SK-N-SH treated with all-trans-retinoic acid at 6 μM for 48 hours (cell line): ENCODE data around the gene ARHGAP15.

Experiments used
- ATAC-seq: fragments of 200-7000 bp; cut with Tn5 transposase; 3 replicates; pipeline ENCODE4 v1.9.1; 2020; ENCODE audit warnings: mild to moderate bottlenecking, moderate library complexity
- ARNTL ChIP-seq: fragments of 450-650 bp; formaldehyde crosslinking; IDR thresholded peaks from 2 replicates; pipeline ENCODE4 v1.5.0; 2020; ENCODE audit warnings: low read depth, mild to moderate bottlenecking, moderate library complexity, borderline replicate concordance
- BACH2 ChIP-seq: fragments of 250-450 bp; sonication (Bioruptor Pico); IDR thresholded peaks from 2 replicates; pipeline ENCODE4 v1.9.0; 2021; ENCODE audit warnings: mild to moderate bottlenecking, borderline replicate concordance
- CREB5 ChIP-seq: fragments of 250-450 bp; sonication (Bioruptor Pico); IDR thresholded peaks from 2 replicates; pipeline ENCODE4 v1.5.1; 2020; ENCODE audit warnings: low read depth, mild to moderate bottlenecking, moderate library complexity
- CSRNP3 ChIP-seq: fragments of 250-450 bp; sonication (Bioruptor Pico); IDR thresholded peaks from 2 replicates; pipeline ENCODE4 v1.5.1; 2021; ENCODE audit warnings: mild to moderate bottlenecking, moderate library complexity
- ESRRG ChIP-seq: fragments of 250-450 bp; sonication (Bioruptor Pico); IDR thresholded peaks from 2 replicates; pipeline ENCODE4 v1.6.1; 2021; ENCODE audit warnings: mild to moderate bottlenecking
- GLIS3 ChIP-seq: fragments of 250-450 bp; sonication (Bioruptor Pico); IDR thresholded peaks from 2 replicates; pipeline ENCODE4 v1.5.0; 2020; ENCODE audit warnings: mild to moderate bottlenecking, moderate library complexity
- ISL1 ChIP-seq: fragments of 250-450 bp; sonication (Bioruptor Pico); IDR thresholded peaks from 2 replicates; pipeline ENCODE4 v2.1.2; 2022; ENCODE audit warnings: mild to moderate bottlenecking, moderate library complexity
- OSR1 ChIP-seq: fragments of 250-450 bp; sonication (Bioruptor Pico); IDR thresholded peaks from 2 replicates; pipeline ENCODE4 v1.8.0; 2022; ENCODE audit warnings: moderate library complexity, mild to moderate bottlenecking, inconsistent platforms
- PATZ1 ChIP-seq: fragments of 250-450 bp; sonication (Bioruptor Pico); IDR thresholded peaks from 2 replicates; pipeline ENCODE4 v1.8.0; 2020; ENCODE audit warnings: mild to moderate bottlenecking, moderate library complexity, borderline replicate concordance
- POU6F1 ChIP-seq: fragments of 250-450 bp; sonication (Bioruptor Pico); IDR thresholded peaks from 2 replicates; pipeline ENCODE4 v1.8.0; 2021; ENCODE audit warnings: low read depth, mild to moderate bottlenecking, moderate library complexity, borderline replicate concordance
- PPARA ChIP-seq: fragments of 250-450 bp; sonication (Bioruptor Pico); IDR thresholded peaks from 2 replicates; pipeline ENCODE4 v1.5.0; 2020; ENCODE audit warnings: mild to moderate bottlenecking, borderline replicate concordance
- RARB ChIP-seq: fragments of 250-450 bp; sonication (Bioruptor Pico); IDR thresholded peaks from 2 replicates; pipeline ENCODE4 v1.8.0; 2021; ENCODE audit warnings: mild to moderate bottlenecking, moderate library complexity
- SNAI2 ChIP-seq: fragments of 250-450 bp; sonication (Bioruptor Pico); IDR thresholded peaks from 2 replicates; pipeline ENCODE4 v1.5.0; 2020; ENCODE audit warnings: mild to moderate bottlenecking, moderate library complexity
- TCF4 ChIP-seq: fragments of 250-450 bp; sonication (Bioruptor Pico); IDR thresholded peaks from 2 replicates; pipeline ENCODE4 v1.8.0; 2021; ENCODE audit warnings: mild to moderate bottlenecking, moderate library complexity, borderline replicate concordance
- TOX ChIP-seq: fragments of 250-450 bp; sonication (Bioruptor Pico); IDR thresholded peaks from 2 replicates; pipeline ENCODE4 v1.8.0; 2021; ENCODE audit warnings: mild to moderate bottlenecking, moderate library complexity, borderline replicate concordance
- TSHZ2 ChIP-seq: fragments of 250-450 bp; sonication (Bioruptor Pico); IDR thresholded peaks from 2 replicates; pipeline ENCODE4 v1.5.0; 2020; ENCODE audit warnings: mild to moderate bottlenecking, moderate library complexity
- ZC3H10 ChIP-seq: fragments of 250-450 bp; sonication (Bioruptor Pico); IDR thresholded peaks from 2 replicates; pipeline ENCODE4 v1.5.1; 2021; ENCODE audit warnings: mild to moderate bottlenecking, moderate library complexity
- ZFP3 ChIP-seq: fragments of 250-450 bp; sonication (Bioruptor Pico); IDR thresholded peaks from 2 replicates; pipeline ENCODE4 v1.5.0; 2020; ENCODE audit warnings: mild to moderate bottlenecking, moderate library complexity
- ZFP30 ChIP-seq: fragments of 450-650 bp; formaldehyde crosslinking; IDR thresholded peaks from 2 replicates; pipeline ENCODE4 v1.5.0; 2022; ENCODE audit warnings: mild to moderate bottlenecking, moderate library complexity
- ZNF565 ChIP-seq: fragments of 450-650 bp; formaldehyde crosslinking; conservative IDR thresholded peaks from 2 replicates; pipeline ENCODE4 v1.5.0; 2020; ENCODE audit warnings: low read depth, mild to moderate bottlenecking, moderate library complexity
- ZNF70 ChIP-seq: fragments of 450-650 bp; formaldehyde crosslinking; IDR thresholded peaks from 2 replicates; pipeline ENCODE4 v1.5.0; 2020; ENCODE audit warnings: mild to moderate bottlenecking, moderate library complexity
- ZNF8 ChIP-seq: fragments of 450-650 bp; formaldehyde crosslinking; IDR thresholded peaks from 2 replicates; pipeline ENCODE4 v1.5.0; 2020; ENCODE audit warnings: mild to moderate bottlenecking, moderate library complexity

The ARHGAP15 gene

GRCh38 chr2:143717053-143717452, 587.8 kb downstream of the ARHGAP15 start:
- peak; percentile 59; the same call in 2 of the 3 replicates for ATAC-seq
- TF ChIP-seq ISL1 (CRISPR knock-in tag) = no peak
- TF ChIP-seq TSHZ2 (CRISPR knock-in tag) = 0 out of 2 replicates have a peak, but pooled peaks have one; percentile 54
- TF ChIP-seq PATZ1 (CRISPR knock-in tag) = no peak
- TF ChIP-seq TCF4 (CRISPR knock-in tag) = peak; percentile 74; the same call in 1 of the 2 replicates

- no peak for ATAC-seq
- TF ChIP-seq ISL1 (CRISPR knock-in tag) = no peak
- no peak for TF ChIP-seq ZC3H10
- TF ChIP-seq TSHZ2 (CRISPR knock-in tag) = no peak
- TF ChIP-seq GLIS3 = no peak
- no peak for TF ChIP-seq ARNTL (CRISPR knock-in tag)
- TF ChIP-seq ZNF70 (CRISPR knock-in tag) = no peak
- TF ChIP-seq TOX (CRISPR knock-in tag) = no peak
- TF ChIP-seq ZFP3 = no peak
- no peak for TF ChIP-seq OSR1 (CRISPR knock-in tag)
- TF ChIP-seq SNAI2 (CRISPR knock-in tag) = no peak
- no peak for TF ChIP-seq TCF4 (CRISPR knock-in tag)
- TF ChIP-seq BACH2 (CRISPR knock-in tag) = no peak
- TF ChIP-seq ESRRG (CRISPR knock-in tag) = no peak
- TF ChIP-seq CREB5 = no peak
- no peak for TF ChIP-seq PATZ1 (CRISPR knock-in tag)
- no peak for TF ChIP-seq ZNF565 (CRISPR knock-in tag)
- TF ChIP-seq ZNF8 = no peak
Observed at GRCh38 chr2:143717536-143718168, 588.4 kb downstream of the ARHGAP15 start.

- TF ChIP-seq RARB (CRISPR knock-in tag) (no peak), ZFP30 (no peak), CSRNP3 (CRISPR knock-in tag) (no peak), BACH2 (CRISPR knock-in tag) (no peak), ZNF565 (CRISPR knock-in tag) (no peak), ESRRG (CRISPR knock-in tag) (no peak), ARNTL (CRISPR knock-in tag) (no peak), PPARA (CRISPR knock-in tag) (no peak), ZNF8 (no peak), POU6F1 (CRISPR knock-in tag) (no peak), ZNF70 (CRISPR knock-in tag) (no peak), OSR1 (CRISPR knock-in tag) (no peak), GLIS3 (no peak)
- TF ChIP-seq, all 23 proteins: peak for 0
- no peak for ATAC-seq
Observed at GRCh38 chr2:143718745-143719144, 589.5 kb downstream of the ARHGAP15 start.
